HG03565 (cell line): ENCODE measurements around the gene CSKMT.
"Not testable (repeated sequence)": the region's sequence is repeated elsewhere in the genome, so short reads cannot be mapped to it uniquely, and the experiment has no call there.

Experiments used
- ATAC-seq: cut with Tn5 transposase; IDR thresholded peaks from one replicate; pipeline ENCODE4 v1.9.1; 2021; ENCODE audit warnings: mild to moderate bottlenecking, moderate library complexity; ENCODE audit not compliant: unreplicated experiment

Gene CSKMT

GRCh38 chr11:62654297-62654696, 10.8 kb upstream of the CSKMT start:
- ATAC-seq, result no peak

- no peak for ATAC-seq
Observed at GRCh38 chr11:62656796-62657429, 8.2 kb upstream of the CSKMT start.

- ATAC-seq, result peak; percentile 14
Observed at GRCh38 chr11:62664405-62665074, 572 bp upstream of the CSKMT start.

- no peak for ATAC-seq
Observed at GRCh38 chr11:62665599-62666258, 617 bp downstream of the CSKMT start.

DNA sequence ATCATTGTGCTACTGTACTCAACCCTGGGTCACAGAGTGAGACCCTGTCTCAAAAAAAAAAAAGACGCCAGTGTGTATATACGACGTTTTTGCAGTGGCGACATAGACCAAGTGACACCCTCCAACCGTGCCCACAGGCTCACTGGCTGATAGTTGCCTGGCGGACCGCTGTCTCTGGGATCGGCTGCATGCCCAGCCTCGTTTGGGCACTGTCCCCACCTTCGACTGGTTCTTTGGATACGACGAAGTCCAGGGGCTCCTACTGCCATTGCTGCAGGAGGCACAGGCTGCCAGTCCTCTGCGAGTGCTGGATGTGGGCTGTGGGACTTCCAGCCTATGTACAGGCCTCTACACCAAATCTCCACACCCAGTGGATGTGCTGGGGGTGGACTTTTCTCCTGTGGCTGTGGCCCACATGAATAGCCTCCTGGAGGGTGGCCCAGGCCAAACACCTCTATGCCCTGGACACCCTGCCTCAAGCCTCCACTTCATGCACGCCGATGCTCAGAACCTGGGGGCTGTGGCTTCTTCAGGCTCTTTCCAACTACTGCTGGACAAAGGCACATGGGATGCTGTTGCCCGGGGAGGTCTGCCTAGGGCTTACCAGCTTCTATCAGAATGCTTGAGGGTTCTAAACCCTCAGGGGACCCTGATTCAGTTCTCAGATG, 1.3 kb downstream of the CSKMT start:
- ATAC-seq, result no peak

- ATAC-seq, result no peak
Observed at GRCh38 chr11:62667460-62667859, 2.3 kb downstream of the CSKMT start.

- no peak for ATAC-seq
Observed at GRCh38 chr11:62669420-62670161, 4.5 kb downstream of the CSKMT start.

DNA sequence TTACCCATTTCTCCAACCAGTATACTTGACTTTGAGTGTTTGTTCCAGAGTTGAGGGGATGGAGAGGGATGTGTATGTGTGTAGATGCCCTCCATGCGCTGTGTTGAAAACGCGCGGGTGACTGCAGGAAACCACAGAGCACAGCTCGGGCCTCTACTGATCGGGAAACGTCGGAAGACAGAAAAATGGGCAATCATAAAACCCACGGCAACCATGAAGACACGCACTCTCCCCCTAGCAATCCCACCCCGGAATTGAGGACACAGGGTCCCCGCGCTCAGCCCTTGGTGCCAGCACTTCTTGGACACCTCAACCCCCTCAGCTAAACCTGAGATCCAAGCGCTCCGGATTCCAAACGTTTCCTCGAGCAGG, 6.1 kb downstream of the CSKMT start:
- no peak for ATAC-seq

GRCh38 chr11:62671608-62672389, 6.7 kb downstream of the CSKMT start, which contains the start of the genes LBHD1 and UQCC3:
Gene LBHD1 (minus strand): TSS chr11:62672267. CDS start chr11:62670031, 2,236 bp downstream.
Gene UQCC3 (plus strand): TSS chr11:62671673. CDS start chr11:62671746, 73 bp downstream.
- ATAC-seq, result no peak

DNA sequence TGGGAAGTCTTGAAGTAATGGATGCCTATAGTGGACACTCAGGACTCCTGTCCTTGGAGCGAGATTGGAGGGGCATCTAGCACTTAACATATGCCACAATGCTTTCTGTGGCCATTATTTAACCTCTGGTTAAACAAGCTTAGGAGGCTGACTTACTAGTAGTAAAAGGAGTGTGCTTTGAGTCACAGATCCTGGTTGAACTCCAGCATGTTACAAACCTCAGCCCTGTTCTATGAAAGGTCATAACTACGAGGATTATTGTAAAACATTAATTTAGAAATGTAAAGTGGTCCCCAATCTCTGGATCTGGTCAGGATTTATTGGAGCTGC, 8.0 kb downstream of the CSKMT start:
- ATAC-seq, result no peak

DNA sequence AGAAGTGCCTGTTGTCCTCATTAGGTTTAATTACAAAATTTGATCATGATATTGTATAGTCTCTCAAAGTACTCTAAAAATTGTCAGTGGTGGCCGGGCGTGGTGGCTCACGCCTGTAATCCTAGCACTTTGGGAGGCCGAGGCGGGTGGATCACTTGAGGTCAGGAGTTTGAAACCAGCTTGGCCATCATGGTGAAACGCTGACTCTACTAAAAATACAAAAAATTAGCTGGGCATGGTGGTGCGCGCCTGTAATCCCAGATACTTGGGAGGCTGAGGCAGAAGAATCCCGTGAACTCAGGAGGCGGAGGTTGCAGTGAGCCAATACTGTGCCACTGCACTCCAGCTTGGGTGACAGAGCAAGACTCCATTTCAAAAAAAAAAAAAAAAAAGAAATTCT, 10.3 kb downstream of the CSKMT start:
- not testable (repeated sequence) for ATAC-seq

GRCh38 chr11:62676698-62677097, 11.6 kb downstream of the CSKMT start:
- no peak for ATAC-seq

GRCh38 chr11:62677156-62677555, 12.0 kb downstream of the CSKMT start:
- ATAC-seq, result no peak

- no peak for ATAC-seq
Observed at GRCh38 chr11:62677714-62678113, 12.6 kb downstream of the CSKMT start.

DNA sequence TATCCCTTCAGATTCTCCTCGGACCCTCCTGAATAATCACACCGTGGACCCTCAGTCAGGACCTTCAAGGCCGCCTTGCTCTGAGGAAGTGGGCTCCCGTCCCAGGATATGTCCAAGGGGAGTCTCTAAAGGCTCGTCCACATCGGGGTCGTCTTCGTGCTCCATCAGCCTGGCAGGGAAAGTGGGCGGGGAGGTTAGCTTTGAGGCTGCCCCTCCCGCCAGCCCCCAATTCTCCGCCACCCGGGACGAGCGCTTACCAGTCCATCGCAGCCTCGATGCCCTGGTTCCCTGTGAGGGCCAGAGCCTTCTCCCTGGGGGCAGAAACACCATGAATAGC, 13.3 kb downstream of the CSKMT start:
- no peak for ATAC-seq

GRCh38 chr11:62678770-62679696, 13.9 kb downstream of the CSKMT start, which contains the start of gene UBXN1:
Gene UBXN1 (minus strand): TSS chr11:62679073. CDS start chr11:62678923, 150 bp downstream.
- peak; percentile 45 for ATAC-seq

GRCh38 chr11:62680825-62681240, 15.7 kb downstream of the CSKMT start:
- peak; percentile 52 for ATAC-seq

DNA sequence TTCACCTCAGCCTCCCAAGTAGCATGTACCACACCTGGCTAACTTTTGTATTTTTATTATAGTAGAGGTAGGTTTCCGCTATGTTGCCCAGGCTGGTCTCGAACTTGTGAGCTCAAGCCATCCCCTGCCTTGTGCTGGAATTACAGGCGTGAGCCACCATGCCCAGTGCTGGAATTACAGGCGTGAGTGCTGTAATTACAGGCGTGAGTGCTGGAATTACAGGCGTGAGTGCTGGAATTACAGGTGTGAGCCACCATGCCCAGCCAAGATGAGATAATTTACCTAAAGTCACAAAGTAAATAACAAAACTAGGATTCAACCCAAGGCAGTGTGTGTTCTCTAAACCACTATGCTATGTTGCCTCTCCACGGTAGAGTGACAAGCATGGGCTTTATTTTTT, 17.4 kb downstream of the CSKMT start:
- ATAC-seq, result no peak
